ENCODE data around the gene POPDC3.

Gene POPDC3

DNA sequence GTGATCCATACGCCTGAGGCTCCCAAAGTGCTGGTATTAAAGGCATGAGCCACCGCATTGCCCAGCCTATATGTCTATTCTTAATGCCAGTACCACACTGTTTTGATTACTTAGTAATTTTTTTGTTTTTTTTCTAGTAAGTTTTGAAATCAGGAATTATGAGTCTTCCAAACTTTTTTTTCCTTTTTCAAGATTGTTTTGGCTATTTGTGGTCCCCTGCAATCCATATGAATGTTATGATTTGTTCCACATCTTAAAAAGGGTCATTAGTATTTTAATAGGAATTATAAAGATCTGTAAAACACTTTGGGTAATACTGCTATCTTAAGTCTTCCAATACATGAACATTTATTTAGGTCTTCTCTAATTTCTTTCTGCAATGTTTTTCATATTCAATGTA lies 6.8 kb upstream of the POPDC3 start:
- TF ChIP-seq, protein P1, sequence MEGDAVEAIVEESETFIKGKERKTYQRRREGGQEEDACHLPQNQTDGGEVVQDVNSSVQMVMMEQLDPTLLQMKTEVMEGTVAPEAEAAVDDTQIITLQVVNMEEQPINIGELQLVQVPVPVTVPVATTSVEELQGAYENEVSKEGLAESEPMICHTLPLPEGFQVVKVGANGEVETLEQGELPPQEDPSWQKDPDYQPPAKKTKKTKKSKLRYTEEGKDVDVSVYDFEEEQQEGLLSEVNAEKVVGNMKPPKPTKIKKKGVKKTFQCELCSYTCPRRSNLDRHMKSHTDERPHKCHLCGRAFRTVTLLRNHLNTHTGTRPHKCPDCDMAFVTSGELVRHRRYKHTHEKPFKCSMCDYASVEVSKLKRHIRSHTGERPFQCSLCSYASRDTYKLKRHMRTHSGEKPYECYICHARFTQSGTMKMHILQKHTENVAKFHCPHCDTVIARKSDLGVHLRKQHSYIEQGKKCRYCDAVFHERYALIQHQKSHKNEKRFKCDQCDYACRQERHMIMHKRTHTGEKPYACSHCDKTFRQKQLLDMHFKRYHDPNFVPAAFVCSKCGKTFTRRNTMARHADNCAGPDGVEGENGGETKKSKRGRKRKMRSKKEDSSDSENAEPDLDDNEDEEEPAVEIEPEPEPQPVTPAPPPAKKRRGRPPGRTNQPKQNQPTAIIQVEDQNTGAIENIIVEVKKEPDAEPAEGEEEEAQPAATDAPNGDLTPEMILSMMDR (IDR thresholded peaks at IDR 0.05; ENCODE audit: low read depth, low read length): no peak
- TF ChIP-seq POLR2A (IDR thresholded peaks at IDR 0.05; ENCODE audit: extremely low read depth, insufficient read length) (no peak), MYC (IDR thresholded peaks at IDR 0.05; ENCODE audit: low read depth, low read length) (no peak)
- TF ChIP-seq, protein P2, sequence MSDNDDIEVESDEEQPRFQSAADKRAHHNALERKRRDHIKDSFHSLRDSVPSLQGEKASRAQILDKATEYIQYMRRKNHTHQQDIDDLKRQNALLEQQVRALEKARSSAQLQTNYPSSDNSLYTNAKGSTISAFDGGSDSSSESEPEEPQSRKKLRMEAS (IDR thresholded peaks at IDR 0.05; ENCODE audit: low read depth, low read length): no peak
- H3K4me3 ChIP-seq (ENCODE audit: low read depth, low read length): no peak overlapping the region
- DNase-seq (ENCODE audit: low read depth): no peak

DNA sequence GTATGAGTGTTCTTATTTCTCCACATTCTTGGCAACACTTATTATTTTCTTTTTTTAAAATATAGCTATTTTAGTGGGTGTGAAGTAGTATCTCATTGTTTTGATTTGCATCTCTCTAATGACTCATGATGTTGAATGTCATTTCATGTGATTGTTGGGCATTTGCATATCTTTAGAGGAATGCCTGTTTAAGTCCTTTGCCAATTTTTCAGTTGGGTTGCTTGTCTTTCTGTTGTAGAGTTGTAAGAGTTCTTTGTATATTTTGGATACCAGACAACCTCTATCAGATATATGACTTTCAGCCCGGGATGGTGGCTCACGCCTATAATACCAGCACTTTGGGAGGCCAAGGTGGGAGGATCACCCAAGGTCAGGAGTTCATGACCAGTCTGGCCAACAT lies 5.1 kb upstream of the POPDC3 start:
- TF ChIP-seq MYC (IDR thresholded peaks at IDR 0.05; ENCODE audit: low read depth, low read length) (no peak), POLR2A (IDR thresholded peaks at IDR 0.05; ENCODE audit: extremely low read depth, insufficient read length) (no peak)
- TF ChIP-seq, protein P1 (IDR thresholded peaks at IDR 0.05; ENCODE audit: low read depth, low read length): no peak
- TF ChIP-seq, protein P2 (IDR thresholded peaks at IDR 0.05; ENCODE audit: low read depth, low read length): no peak
- no peak for DNase-seq (ENCODE audit: low read depth)
- H3K4me3 ChIP-seq (ENCODE audit: low read depth, low read length): no peak overlapping the region

DNA sequence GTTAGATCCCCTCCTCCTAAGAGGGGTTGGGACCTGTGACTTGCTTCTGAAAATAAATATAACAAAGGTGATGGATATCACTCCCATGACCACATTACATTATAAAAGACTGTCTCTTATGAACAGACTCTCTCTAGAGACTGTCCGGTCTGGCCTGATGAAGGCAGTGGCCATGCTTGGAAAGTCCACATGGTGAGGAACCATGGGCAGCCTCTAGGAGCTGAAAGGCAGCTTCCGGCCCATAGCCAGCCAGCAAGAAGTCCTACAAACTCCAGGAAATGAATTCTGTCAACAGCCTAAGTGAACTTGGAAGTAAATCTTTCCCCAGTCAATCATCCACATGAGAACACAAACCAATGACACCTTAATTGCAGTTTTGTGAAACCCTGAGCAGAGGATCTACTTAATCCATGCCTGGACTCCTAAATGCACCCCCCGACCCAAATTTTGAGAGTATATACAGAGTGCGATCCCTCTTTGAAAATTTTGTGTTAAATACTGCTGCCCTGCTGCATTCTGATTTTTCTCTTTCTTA lies 2.2 kb upstream of the POPDC3 start:
- DNase-seq (ENCODE audit: low read depth): no peak
- no peak overlapping the region for H3K4me3 ChIP-seq (ENCODE audit: low read depth, low read length)
- no peak for TF ChIP-seq MYC (IDR thresholded peaks at IDR 0.05; ENCODE audit: low read depth, low read length)
- TF ChIP-seq, protein P2 (IDR thresholded peaks at IDR 0.05; ENCODE audit: low read depth, low read length): no peak
- TF ChIP-seq POLR2A (IDR thresholded peaks at IDR 0.05; ENCODE audit: extremely low read depth, insufficient read length): no peak
- TF ChIP-seq, protein P1 (IDR thresholded peaks at IDR 0.05; ENCODE audit: low read depth, low read length): no peak

DNA sequence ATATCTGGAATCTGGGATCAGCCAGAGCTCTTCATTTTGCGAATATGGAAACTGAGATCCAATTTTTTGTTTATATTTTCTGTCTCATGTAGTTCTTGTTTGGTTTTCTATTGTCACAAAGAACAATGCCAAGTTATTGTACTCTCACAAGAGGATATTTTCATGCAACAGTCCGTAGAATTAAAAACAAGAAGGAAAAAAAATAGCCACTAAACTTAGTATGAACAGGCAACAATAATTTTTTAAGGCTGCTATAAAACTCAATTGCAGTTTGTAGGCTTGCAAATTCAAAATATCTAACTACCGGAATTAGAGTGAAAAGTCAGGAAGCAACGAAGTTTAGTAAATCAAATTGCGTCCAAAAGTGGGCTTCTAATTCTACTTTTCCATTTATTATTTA lies 1.2 kb downstream of the POPDC3 start:
- no peak for TF ChIP-seq MYC (IDR thresholded peaks at IDR 0.05; ENCODE audit: low read depth, low read length)
- TF ChIP-seq, protein P1 (IDR thresholded peaks at IDR 0.05; ENCODE audit: low read depth, low read length): no peak
- DNase-seq (ENCODE audit: low read depth): no peak
- peak overlapping the region; percentile 62 for H3K4me3 ChIP-seq (ENCODE audit: low read depth, low read length)

DNA sequence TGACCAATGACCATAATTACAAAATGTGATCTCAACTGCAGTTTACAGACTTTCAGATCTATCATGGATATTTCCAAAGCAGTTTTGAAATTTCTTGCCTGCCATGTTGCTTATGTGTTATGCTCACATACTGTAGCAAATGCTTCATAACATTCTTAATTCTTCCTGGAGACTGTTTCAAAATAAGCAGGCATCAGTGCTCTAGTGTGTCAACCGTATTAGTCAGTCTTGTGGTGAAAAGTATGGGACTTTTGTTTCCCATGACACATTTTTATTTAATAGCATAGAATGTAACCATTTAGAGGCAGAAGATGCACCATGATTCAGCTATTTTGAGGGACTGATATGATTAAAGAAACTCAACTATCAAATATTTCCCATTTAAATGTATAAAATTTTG lies 1.7 kb downstream of the POPDC3 start:
- DNase-seq (ENCODE audit: low read depth): peak; percentile 52
- TF ChIP-seq MYC (IDR thresholded peaks at IDR 0.05; ENCODE audit: low read depth, low read length) (no peak), POLR2A (IDR thresholded peaks at IDR 0.05; ENCODE audit: extremely low read depth, insufficient read length) (no peak)
- TF ChIP-seq, protein P1 (IDR thresholded peaks at IDR 0.05; ENCODE audit: low read depth, low read length): no peak
- TF ChIP-seq, protein P2 (IDR thresholded peaks at IDR 0.05; ENCODE audit: low read depth, low read length): no peak
- H3K4me3 ChIP-seq (ENCODE audit: low read depth, low read length): no peak overlapping the region

DNA sequence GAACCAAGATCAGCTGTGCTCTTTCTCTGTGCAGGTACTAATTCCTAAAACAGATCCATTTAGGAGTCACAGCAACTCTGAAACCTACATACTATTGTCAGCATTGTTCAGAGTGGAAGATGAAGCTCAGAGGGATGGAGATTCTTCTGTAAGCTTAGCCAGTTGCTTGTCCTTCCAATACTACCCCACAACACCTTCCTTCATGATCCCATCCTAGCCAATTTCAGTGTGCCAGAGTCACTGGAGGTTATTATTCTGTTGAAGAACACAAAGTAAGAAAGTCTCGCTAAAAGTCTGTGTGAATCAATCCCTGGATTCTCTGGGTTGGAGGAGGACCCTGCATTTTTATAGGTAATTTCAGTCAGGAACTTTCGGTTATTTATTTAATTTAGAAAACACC lies 2.3 kb downstream of the POPDC3 start:
- H3K4me3 ChIP-seq (ENCODE audit: low read depth, low read length): no peak overlapping the region
- no peak for DNase-seq (ENCODE audit: low read depth)
- TF ChIP-seq, protein P2 (IDR thresholded peaks at IDR 0.05; ENCODE audit: low read depth, low read length): no peak
- TF ChIP-seq MYC (IDR thresholded peaks at IDR 0.05; ENCODE audit: low read depth, low read length) (no peak), POLR2A (IDR thresholded peaks at IDR 0.05; ENCODE audit: extremely low read depth, insufficient read length) (no peak)
- TF ChIP-seq, protein P1 (IDR thresholded peaks at IDR 0.05; ENCODE audit: low read depth, low read length): no peak

All from NB4 (cell line).